IPS-15b (cell line): ENCODE measurements around the gene MLLT1.
A peak's percentile ranks its signal among the peaks of the same experiment; 100 is the strongest.

Experiments used
- H3K27me3 ChIP-seq: one replicate; pipeline ENCODE4 v1.6.1; 2013; ENCODE audit warnings: low read length; ENCODE audit not compliant: control insufficient read depth, insufficient read depth
- H3K36me3 ChIP-seq: one replicate; pipeline ENCODE4 v1.6.1; 2013; ENCODE audit warnings: low read length; ENCODE audit not compliant: control insufficient read depth, insufficient read depth
- H3K4me1 ChIP-seq: one replicate; pipeline ENCODE4 v1.6.1; 2013; ENCODE audit warnings: mild to moderate bottlenecking, low read length; ENCODE audit not compliant: control insufficient read depth, insufficient read depth
- H3K4me3 ChIP-seq: one replicate; pipeline ENCODE4 v1.5.1; 2013; ENCODE audit warnings: low read depth, low read length
- H3K9ac ChIP-seq: one replicate; pipeline ENCODE4 v1.6.1; 2013; ENCODE audit warnings: low read depth, mild to moderate bottlenecking, low read length
- H3K9me3 ChIP-seq: one replicate; pipeline ENCODE4 v1.6.1; 2013; ENCODE audit warnings: mild to moderate bottlenecking, low read length; ENCODE audit not compliant: control insufficient read depth, insufficient read depth

Gene MLLT1

GRCh38 chr19:6239401-6239844, 40.4 kb downstream of the MLLT1 start:
- Histone ChIP-seq H3K27me3 (no peaks in the 10 kb centered on the region), H3K9ac (no peak overlapping the region), H3K4me1 (no peaks in the 10 kb centered on the region), H3K4me3 (no peak overlapping the region), H3K9me3 (no peaks in the 10 kb centered on the region), H3K36me3 (peaks cover 9% of the 10 kb centered on the region)

GRCh38 chr19:6238643-6239281, 41.0 kb downstream of the MLLT1 start:
- no peaks in the 10 kb centered on the region for H3K27me3 ChIP-seq
- H3K4me1 ChIP-seq, result no peaks in the 10 kb centered on the region
- no peak overlapping the region for H3K9ac ChIP-seq
- H3K36me3 ChIP-seq, result peaks cover 9% of the 10 kb centered on the region
- no peak overlapping the region for H3K4me3 ChIP-seq
- H3K9me3 ChIP-seq, result no peaks in the 10 kb centered on the region

- Histone ChIP-seq H3K36me3 (peaks cover 9% of the 10 kb centered on the region), H3K4me3 (no peak overlapping the region), H3K9me3 (no peaks in the 10 kb centered on the region), H3K27me3 (no peaks in the 10 kb centered on the region), H3K4me1 (no peaks in the 10 kb centered on the region), H3K9ac (no peak overlapping the region)
Measured at GRCh38 chr19:6238256-6238642, 41.5 kb downstream of the MLLT1 start.

GRCh38 chr19:6236310-6237291, 43.2 kb downstream of the MLLT1 start:
- Histone ChIP-seq H3K9me3 (no peaks in the 10 kb centered on the region), H3K4me1 (no peaks in the 10 kb centered on the region), H3K36me3 (peaks cover 9% of the 10 kb centered on the region), H3K4me3 (no peak overlapping the region), H3K27me3 (no peaks in the 10 kb centered on the region), H3K9ac (no peak overlapping the region)

GRCh38 chr19:6235031-6235951, 44.5 kb downstream of the MLLT1 start:
- H3K4me1 ChIP-seq, result no peaks in the 10 kb centered on the region

GRCh38 chr19:6234527-6234926, 45.2 kb downstream of the MLLT1 start:
- peak overlapping the region; percentile 3 for H3K9ac ChIP-seq
- H3K4me1 ChIP-seq, result no peaks in the 10 kb centered on the region
- peaks cover 10% of the 10 kb centered on the region for H3K36me3 ChIP-seq
- H3K27me3 ChIP-seq, result no peaks in the 10 kb centered on the region
- no peaks in the 10 kb centered on the region for H3K9me3 ChIP-seq
- H3K4me3 ChIP-seq, result no peak overlapping the region

More at GRCh38 chr19:6235031-6235951, 44.5 kb downstream of the MLLT1 start:
- H3K27me3 ChIP-seq, result no peaks in the 10 kb centered on the region
- no peak overlapping the region for H3K4me3 ChIP-seq
- H3K9ac ChIP-seq, result no peak overlapping the region
- H3K36me3 ChIP-seq, result peaks cover 10% of the 10 kb centered on the region
- H3K9me3 ChIP-seq, result no peaks in the 10 kb centered on the region

- Histone ChIP-seq H3K27me3 (no peaks in the 10 kb centered on the region), H3K9me3 (no peaks in the 10 kb centered on the region), H3K9ac (peak overlapping the region; percentile 3), H3K4me3 (no peak overlapping the region), H3K4me1 (no peaks in the 10 kb centered on the region), H3K36me3 (peaks cover 10% of the 10 kb centered on the region)
Measured at GRCh38 chr19:6233827-6234511, 45.8 kb downstream of the MLLT1 start.

GRCh38 chr19:6233056-6233826, 46.5 kb downstream of the MLLT1 start:
- no peaks in the 10 kb centered on the region for H3K4me1 ChIP-seq
- H3K4me3 ChIP-seq, result no peak overlapping the region
- H3K36me3 ChIP-seq, result peaks cover 10% of the 10 kb centered on the region
- no peak overlapping the region for H3K9ac ChIP-seq
- no peaks in the 10 kb centered on the region for H3K9me3 ChIP-seq
- H3K27me3 ChIP-seq, result no peaks in the 10 kb centered on the region

GRCh38 chr19:6232601-6233055, 47.1 kb downstream of the MLLT1 start:
- Histone ChIP-seq H3K27me3 (no peaks in the 10 kb centered on the region), H3K9ac (no peak overlapping the region), H3K4me3 (no peak overlapping the region), H3K9me3 (no peaks in the 10 kb centered on the region), H3K36me3 (peaks cover 10% of the 10 kb centered on the region), H3K4me1 (no peaks in the 10 kb centered on the region)

- Histone ChIP-seq H3K4me3 (no peak overlapping the region), H3K27me3 (no peaks in the 10 kb centered on the region), H3K9ac (no peak overlapping the region), H3K9me3 (no peaks in the 10 kb centered on the region), H3K36me3 (peaks cover 18% of the 10 kb centered on the region), H3K4me1 (no peaks in the 10 kb centered on the region)
Measured at GRCh38 chr19:6230991-6231448, 48.8 kb downstream of the MLLT1 start.
